Skin epidermis (tissue), 12 donors: ENCODE measurements around the gene SLC44A1.

Experiments
- H3K27ac ChIP-seq, 21 experiments: fragments of 200-600 bp; sonication (generic) in 11 of 21; one replicate each; pipeline ENCODE4 v1.5.0; 2020; ENCODE audit warnings: mild to moderate bottlenecking in 3 of 21, inconsistent platforms in 2 of 21, moderate library complexity in 2 of 21
- H3K4me3 ChIP-seq, 7 experiments: fragments of 200-600 bp; sonication (generic) in 2 of 7; one replicate each; pipeline ENCODE4 v1.5.0; 2020; ENCODE audit warnings: inconsistent platforms in 2 of 7, mild to moderate bottlenecking in 2 of 7, moderate library complexity in 1 of 7

Gene SLC44A1

DNA sequence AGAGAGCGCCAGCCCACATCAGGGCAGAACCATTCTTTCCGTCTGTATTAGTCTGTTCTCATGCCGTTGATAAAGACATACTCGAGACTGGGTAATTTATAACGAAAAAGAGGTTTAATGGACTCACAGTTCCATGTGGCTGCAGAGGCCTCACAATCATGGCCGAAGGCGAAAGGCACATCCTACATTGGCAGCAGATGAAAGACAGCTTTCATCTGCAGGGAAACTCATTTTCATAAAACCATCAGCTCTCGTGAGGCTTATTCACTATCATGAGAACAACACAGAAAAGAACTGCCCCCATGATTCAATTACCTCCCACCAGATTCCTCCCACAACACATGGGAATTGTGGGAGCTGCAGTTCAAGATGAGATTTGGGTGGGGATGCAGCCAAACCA lies 198.7 kb downstream of the SLC44A1 start:
- Histone ChIP-seq H3K4me3 (no peak overlapping the region), H3K27ac (no peak overlapping the region)

DNA sequence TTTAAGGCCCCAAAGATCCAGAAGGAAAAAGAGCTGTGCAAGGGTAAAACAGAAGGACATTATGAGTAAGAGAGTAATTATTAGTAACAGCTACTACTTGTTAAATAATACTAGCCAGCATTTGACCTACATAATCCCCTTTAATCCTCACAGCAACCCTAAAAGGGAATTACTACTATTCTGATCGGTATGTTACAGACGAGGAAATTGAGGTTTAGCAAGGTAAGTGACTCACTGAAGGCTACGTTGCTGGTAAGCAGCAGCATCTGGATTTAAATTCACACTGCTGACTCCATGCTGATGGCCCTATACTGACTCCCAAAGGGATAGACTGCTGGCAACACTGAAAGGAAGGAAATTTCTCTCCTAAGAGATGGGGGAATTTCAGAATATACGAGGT lies 199.7 kb downstream of the SLC44A1 start:
- no peak overlapping the region for H3K4me3 ChIP-seq
- H3K27ac ChIP-seq = no peak overlapping the region

DNA sequence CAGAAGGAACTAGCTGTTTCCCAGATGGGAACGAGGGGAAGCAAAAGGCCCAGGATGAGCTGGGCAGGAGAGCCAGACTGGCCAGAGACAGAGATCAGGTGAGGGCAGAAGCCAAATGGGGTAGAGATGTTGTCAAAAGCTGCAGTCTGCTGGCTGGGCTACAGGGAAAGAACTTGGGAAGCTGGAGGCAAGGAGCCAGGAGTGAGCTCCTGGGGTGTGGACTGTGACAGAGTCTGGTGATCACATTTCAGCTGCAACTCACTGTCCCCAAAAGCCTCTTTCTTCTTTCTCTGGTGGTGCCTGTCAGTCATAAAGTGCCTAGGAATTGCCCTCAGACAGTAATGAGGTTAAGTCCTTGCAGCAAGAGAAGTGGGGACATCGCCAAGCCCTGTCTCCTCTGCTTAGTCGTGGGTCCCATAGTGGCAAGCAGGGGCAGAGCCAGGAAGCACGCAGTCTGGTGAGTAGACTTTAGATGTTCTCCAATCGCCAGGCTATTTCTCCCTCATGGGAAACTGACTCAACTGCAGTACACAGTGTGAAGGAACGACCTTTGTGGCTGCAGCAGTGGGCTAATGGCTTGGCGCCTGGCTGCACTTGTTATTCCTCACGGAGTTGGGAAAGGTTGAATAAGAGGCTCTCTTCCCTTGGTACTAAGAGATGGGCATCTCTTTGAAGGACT lies 200.9 kb downstream of the SLC44A1 start:
- no peak overlapping the region for H3K4me3 ChIP-seq
- peak overlapping the region in 1 of 21 experiments; percentile 27 for H3K27ac ChIP-seq

DNA sequence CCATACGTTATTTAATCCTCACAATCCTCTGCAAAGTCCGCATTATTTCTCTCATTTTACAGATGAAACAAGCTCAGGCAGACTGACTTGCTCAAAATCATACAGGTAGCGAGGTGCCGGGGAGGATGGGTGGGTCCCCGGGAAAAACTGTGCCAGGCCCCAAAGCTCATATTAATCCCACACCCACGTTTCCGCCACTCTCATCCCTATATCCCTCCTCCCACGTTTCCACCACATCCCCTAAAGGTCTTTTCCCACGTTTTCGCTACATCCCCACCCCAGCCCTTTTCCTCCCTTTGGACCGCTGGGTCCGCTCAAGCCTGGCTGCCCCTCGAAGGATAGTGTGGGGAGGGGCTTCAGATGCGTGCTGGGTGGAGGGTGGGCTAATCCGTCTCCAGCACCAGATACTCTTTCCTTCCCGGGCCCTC lies 202.9 kb downstream of the SLC44A1 start:
- peak overlapping the region in 20 of 21 experiments; percentile 39 to 89 (median 77) for H3K27ac ChIP-seq
- H3K4me3 ChIP-seq = peak overlapping the region; percentile 69 to 93 (median 79)

DNA sequence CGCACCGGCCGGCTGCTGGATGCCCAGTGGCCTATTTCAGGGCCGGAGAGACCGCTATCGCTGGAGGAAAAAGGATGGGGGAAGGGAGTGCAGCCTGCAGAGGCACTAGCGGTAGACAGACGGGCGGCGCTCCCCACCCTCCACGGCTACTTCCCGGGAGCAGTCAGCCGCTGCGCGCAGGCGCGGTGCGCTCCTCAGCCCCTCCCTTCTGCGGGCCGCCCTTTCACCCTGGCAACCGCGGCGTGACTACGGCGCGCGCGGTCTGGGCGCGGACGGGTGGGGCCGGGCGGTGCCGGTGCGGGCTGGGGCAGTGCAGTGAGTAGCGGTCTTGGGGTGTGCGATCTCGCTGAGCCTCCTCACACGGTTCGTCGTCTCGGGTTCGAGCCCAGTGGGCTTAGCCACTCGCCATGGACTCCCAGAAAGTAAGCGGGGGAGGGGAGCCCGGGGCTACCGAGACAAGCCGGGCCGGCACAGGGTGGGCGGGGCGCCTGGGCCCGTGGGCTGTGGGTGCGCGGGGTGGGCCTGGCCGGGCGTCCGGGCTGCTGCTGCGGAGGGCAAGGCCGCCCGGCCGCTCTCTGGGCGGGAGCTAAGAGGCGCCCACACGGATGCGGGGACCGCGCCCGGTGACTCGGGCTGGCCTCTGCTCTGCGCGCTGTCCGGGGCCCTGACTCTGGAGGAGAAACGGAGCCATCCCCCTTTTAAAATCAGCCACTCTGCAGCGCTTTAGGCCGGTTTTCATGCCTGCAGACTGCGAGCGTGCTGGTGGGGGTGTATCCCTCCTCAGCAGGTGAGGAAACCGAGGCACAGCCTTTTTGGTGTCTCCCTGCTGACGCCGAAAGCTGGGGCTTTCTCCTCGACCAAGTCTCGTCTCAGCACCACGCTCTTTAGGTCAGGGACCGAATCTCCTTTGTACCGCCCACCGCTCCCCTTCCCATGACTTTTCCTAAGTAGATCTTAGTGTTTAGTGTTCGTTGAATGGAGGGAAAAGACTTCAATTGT lies 203.7 kb downstream of the SLC44A1 start, which contains the start of gene FSD1L:
Gene FSD1L, plus strand, starts transcription at position 221 of the 999 bp plus-strand sequence. Its CDS starts 187 bp downstream, at position 408.
- Histone ChIP-seq H3K27ac (peak within 1 kb of the TSS in 20 of 21 experiments; percentile 39 to 89 (median 77)), H3K4me3 (peak within 1 kb of the TSS; percentile 69 to 93 (median 79))

DNA sequence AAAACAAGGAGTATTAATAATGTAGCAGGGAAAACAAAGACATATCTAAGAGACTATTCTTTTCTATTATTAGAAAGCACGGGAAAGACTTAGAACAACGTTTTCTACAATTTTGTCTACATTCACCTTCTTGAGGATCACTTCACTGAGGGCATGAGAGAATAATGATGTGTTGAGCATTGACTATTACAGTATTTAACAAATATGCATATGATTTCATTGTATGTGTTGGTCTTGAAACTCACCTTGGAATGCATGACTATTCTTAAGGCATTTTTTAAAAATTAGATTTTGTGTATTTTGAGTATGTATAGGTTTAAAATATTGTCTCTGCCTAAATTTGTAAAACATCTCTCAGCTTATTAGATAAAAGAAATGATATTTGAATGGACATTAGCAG lies 204.6 kb downstream of the SLC44A1 start:
- Histone ChIP-seq H3K4me3 (peak overlapping the region in 2 of 7 experiments; percentile 76 to 93), H3K27ac (no peak overlapping the region)

DNA sequence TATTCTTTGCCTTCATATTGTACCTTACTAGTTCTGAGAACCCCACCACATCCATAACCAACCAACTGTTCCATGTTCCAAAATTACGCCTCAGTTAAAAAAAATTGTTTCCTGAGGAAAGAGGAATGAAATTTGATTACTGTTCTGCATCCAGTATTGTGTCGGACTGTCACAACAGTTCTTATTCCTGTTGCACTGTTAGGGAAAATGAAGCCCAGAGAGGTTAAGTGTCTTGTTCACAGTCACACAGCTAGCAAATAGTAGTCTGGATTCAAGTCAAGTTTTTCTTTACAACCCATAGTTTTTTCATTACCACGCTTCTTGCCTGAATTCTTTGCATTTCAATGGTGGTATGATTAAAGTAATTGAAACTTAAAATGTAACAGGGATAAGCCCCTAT lies 207.7 kb downstream of the SLC44A1 start:
- no peak overlapping the region for H3K27ac ChIP-seq
- H3K4me3 ChIP-seq = no peak overlapping the region

DNA sequence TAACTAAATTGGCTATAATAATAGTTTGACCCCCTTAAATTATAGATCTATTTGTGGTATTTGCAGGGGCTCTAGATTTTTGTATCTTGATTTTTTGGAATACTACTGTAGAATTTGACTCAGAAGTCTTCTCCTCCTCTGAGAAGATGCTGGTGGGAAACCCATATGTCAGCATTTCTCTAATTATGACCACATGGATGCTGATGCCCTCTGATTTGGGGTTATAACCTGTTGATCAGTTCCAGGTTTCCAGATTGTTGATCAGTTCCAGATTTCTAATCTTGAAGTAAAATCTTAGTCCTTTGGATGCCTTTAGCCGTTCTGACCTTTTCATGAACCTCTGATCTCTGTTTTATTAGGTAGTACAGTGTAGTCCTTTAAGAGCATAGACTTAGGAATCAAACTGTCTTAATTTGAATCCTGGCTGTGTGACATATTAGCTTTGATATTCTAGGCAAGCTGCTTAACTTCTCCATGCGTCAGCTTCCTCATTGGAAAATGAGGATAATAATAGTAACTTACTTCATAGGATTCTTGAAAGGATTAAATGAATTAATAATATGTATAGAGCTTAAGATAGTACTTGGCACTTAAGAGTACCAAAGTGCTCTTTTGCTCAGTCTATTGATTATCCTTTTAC lies 211.5 kb downstream of the SLC44A1 start:
- H3K4me3 ChIP-seq = no peak overlapping the region
- H3K27ac ChIP-seq = no peak overlapping the region

DNA sequence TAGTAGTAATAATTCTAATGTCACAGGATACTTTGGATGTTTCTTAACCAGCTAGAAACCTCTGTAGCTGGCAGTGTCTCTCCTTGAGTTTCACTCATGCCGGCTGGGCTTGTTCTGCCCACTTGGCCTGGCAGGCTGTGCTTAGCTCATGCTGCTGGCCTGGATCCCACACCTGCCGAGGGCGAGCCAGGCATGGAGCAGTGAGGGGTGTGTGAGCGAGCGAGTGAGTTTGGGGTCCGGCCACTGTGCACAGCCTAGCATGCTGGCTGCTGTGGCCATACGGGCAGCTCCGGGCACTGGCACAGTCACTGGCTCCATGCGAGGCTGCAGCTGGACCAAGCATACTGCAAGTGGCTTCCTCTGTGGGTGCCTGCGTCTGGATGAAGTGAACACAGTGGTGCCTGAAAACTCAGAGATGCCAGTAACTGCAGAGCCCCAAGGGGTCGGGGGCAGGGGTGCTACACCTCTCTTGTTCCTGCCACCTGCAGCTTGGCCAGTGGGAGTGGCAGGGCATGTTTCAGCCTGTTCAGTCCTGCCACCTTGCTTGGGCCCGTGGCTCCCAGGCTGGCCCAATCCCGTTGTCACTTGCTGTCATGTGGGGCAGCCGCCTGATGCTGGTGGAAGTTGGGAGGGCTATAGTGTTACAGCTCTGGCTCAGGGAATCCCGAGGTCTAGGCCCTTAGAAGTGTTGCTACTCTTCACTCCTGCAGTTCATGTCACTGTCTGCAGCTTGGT lies 213.3 kb downstream of the SLC44A1 start:
- Histone ChIP-seq H3K27ac (no peak overlapping the region), H3K4me3 (no peak overlapping the region)

DNA sequence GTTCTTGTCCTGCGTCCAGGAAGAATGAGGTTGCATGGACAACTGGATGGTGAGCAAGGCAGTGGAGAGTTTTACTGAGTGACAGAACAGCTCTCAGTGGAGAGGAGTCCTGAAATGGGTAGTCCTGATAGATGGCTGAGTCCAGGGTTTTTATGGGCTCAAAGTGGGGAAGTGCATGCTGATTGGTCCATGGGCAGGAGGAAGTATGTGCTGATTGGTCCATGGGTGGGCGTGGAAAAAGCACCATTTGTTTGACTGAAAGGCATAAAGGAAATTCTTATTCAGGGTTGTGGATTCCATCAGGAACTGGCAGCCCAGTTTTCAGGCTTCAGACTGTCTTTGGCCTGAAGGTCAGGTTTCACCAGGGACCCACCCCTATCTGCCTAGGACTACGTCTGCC lies 214.0 kb downstream of the SLC44A1 start:
- Histone ChIP-seq H3K27ac (no peak overlapping the region), H3K4me3 (no peak overlapping the region)

DNA sequence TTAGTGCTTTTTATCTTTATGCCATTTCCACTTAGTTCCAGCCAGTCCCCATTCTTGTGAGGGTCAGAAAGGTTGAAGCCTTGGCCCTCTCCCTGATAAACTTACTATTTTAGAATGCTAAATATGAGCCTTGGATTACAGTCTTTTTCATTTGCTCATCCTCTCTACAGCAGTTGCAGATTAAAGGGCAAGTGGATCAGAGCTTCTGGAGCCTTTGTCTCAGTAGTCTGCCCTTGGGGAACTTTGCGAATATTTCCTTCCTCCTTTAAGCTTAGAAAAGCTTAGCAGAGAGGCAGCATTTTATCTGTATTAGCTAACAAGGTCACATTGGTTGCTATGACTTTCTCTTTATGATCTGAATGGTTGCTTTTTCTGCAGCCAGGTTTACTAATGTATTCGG lies 214.9 kb downstream of the SLC44A1 start:
- H3K4me3 ChIP-seq = no peak overlapping the region
- no peak overlapping the region for H3K27ac ChIP-seq

DNA sequence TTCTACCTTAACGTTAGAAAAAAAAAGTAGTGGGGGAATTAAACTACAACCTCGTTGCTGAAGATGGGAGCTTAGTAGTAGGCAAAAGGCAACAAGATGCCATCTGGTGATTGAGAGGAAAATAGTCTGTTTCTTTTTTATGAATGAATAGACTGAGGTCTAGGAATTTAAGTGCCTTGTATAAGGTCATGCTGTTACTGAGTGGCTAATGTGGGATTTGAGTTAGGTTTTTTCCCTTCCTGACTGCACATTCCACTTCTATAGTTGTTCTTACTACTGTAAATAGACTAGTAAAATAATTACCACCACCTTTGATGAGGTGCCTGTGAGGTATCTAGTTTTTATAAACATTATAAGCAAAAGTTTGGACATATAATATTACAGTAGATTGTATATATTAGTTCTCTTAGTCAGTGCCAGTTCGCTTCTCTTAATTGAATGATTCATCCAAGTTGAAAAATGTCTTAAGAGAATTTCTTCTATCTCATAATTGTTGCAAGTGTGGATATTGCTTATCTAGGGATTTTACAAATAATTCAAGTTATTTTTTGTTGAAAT lies 222.5 kb downstream of the SLC44A1 start:
- Histone ChIP-seq H3K27ac (no peak overlapping the region), H3K4me3 (no peak overlapping the region)

DNA sequence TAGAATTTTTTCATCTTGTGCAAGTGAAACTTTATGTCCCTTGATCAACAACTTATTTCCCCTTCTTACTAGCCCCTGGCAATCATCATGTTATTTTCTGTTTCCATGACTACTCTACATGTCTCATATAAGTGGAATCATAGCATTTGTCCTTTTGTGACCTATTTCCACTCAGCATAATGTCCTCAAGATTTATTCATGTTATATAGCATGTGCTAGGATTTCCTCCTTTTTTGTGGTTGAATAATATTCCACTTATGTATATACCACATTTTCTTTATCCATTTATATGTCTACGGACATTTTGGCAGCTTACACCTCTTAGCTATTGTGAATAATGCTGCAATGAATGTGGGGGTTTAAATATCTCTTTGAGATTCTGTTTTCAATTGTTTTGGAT lies 224.4 kb downstream of the SLC44A1 start:
- no peak overlapping the region for H3K4me3 ChIP-seq
- no peak overlapping the region for H3K27ac ChIP-seq

DNA sequence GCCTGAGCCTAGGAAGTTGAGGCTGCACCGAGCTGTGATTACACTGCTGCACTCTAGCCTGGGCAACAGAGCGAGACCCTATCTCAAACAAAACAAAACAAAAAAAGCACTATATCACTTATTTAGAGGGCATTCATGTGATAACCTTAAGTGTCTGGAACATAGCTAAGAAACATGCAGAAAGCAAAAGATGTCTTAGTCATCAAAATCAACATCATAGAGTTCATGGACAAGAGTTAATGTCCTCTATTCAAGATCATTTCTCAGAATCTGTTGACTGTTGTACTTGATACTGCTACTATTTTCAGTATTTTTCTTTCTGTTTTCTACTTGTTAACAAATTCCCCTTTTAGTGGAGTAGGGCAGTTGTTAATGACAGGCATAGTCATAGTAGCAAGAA lies 228.8 kb downstream of the SLC44A1 start:
- H3K4me3 ChIP-seq = no peak overlapping the region
- no peak overlapping the region for H3K27ac ChIP-seq

DNA sequence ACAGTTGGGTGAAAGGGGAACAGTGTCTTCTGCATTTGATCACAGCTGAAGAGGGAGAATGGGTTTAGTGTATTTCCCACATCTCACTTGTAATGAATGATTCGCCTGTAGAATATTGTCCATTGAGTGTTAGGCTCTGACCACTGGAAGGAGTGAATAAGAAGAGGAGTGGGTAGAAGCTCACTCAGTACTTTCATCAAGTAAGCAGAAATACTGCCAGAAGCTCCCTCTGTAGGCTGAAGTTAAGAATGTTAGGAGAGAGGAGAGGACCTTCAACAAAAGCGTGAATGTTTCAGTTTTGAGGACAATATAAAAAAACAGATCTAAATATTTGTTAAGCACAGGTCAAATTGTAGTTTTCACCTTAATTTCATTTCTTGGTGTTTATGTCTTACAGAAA lies 230.9 kb downstream of the SLC44A1 start:
- Histone ChIP-seq H3K27ac (no peak overlapping the region), H3K4me3 (no peak overlapping the region)

DNA sequence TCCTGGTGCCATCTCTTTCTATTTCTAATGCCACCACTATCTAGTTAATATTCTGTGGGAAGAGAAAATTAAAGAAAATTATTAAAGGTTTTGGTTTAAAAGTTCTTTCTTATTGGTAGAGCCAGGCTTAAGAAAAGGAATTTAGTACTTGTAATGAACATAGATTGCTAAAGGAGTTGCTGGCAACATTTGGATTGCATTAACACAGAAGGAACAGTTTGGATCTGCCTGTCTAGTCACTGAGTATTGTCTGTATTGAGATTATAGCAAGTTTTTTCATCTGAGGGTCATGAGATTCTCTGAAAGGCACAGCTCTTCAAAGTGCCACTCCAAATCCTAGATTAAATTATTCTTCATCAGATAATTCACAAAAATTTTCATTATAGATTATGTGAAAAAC lies 235.4 kb downstream of the SLC44A1 start:
- Histone ChIP-seq H3K4me3 (no peak overlapping the region), H3K27ac (no peak overlapping the region)

DNA sequence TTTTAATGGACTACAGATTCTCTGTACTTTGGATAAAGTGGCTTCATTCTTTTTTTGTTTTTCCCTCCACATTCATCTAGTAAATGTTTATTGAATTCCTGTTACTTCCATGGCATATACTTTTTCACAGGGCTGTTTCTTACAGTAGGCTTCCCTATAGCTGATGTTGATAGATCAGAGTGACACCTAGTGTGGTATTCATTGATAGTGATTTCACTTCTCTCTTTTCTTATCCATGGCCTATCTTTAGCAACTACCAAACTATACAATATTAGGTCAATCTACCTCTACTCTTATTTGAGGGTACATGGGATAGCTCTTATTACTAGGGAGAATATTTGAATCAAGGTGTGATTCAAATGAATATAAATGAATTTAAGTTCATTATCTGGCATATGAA lies 239.2 kb downstream of the SLC44A1 start:
- Histone ChIP-seq H3K27ac (no peak overlapping the region), H3K4me3 (no peak overlapping the region)

DNA sequence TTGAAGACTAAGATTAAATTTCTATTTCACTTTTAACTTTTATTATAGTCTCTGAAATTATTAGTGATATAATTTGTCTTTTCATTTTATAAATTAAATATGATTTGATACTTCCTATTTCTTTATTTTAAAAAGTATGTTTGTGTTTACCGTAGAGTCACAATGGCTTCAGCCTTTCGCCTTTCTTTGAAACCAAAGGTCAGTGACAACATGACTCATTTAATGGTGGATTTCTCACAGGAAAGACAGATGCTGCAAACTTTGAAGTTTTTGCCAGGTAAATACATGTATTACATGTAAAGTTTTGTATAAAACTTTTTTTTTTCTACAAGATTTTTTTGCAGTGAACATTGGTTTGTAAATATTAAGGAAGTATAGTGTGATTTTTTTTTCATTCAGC lies 239.8 kb downstream of the SLC44A1 start:
- Histone ChIP-seq H3K4me3 (no peak overlapping the region), H3K27ac (no peak overlapping the region)

DNA sequence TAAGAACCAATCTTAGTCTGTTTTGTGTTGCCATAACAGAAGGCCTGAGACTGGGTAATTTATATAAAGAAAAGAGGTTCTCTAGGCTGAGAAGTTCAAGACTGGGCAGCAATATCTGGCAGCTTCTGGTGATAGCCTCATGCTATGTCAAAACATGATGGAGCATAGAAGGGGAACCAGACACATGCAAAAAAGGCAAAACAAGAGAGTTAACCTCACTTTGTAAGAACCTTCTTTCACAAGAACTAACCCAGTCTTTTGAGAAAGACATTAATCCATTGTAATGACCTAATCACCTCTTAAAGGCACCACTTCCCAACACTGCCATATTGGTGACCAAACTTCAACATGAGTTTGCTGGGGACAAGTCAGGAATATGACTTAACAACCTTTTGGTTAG lies 240.7 kb downstream of the SLC44A1 start:
- Histone ChIP-seq H3K4me3 (no peak overlapping the region), H3K27ac (no peak overlapping the region)
